Measurements from ENCODE around the gene VIPR2.

The VIPR2 gene

DNA sequence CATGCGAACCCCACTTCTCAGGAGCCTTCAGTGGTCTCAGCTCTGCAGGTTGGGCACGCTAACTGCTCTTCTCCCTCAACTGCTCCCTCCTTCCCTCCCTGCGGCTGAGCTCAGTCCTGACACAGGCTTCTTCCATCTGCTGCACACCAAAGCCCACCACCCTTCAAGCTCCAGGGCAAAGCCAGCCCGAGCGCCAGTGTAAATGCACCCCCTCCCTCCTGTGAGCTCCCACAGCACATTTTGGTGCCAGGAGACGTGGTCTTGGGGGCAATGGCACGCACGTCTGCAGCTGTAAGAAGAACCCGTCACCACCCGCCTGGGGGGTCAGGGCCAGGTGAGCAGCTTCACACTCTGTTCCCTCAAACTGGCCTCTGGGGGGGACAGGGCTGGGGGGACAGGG lies 15.9 kb downstream of the VIPR2 start:
- Histone ChIP-seq H3F3A (ENCODE audit: control insufficient read depth, insufficient read depth) (no peaks in the 10 kb centered on the region), H3K9me3 (ENCODE audit: control insufficient read depth, insufficient read depth, low read length) (no peaks in the 10 kb centered on the region), H3K27ac (ENCODE audit: low read depth, low read length) (no peak overlapping the region), H3K4me1 (ENCODE audit: control insufficient read depth, low read length) (no peaks in the 10 kb centered on the region), H3K4me3 (ENCODE audit: low read length) (no peak overlapping the region), H3K4me2 (ENCODE audit: low read length) (no peak overlapping the region), H3K9me2 (replicated peaks; ENCODE audit: control insufficient read depth, low read length) (no peaks in the 10 kb centered on the region), H3K27me3 (ENCODE audit: control insufficient read depth, low read length) (no peaks in the 10 kb centered on the region), H3K79me2 (ENCODE audit: control insufficient read depth, low read length) (no peaks in the 10 kb centered on the region), H3K36me3 (ENCODE audit: control insufficient read depth, low read length) (no peaks in the 10 kb centered on the region), H4K20me1 (ENCODE audit: control insufficient read depth, insufficient read depth, low read depth, low read length) (no peaks in the 10 kb centered on the region)
- TF ChIP-seq, protein P1, sequence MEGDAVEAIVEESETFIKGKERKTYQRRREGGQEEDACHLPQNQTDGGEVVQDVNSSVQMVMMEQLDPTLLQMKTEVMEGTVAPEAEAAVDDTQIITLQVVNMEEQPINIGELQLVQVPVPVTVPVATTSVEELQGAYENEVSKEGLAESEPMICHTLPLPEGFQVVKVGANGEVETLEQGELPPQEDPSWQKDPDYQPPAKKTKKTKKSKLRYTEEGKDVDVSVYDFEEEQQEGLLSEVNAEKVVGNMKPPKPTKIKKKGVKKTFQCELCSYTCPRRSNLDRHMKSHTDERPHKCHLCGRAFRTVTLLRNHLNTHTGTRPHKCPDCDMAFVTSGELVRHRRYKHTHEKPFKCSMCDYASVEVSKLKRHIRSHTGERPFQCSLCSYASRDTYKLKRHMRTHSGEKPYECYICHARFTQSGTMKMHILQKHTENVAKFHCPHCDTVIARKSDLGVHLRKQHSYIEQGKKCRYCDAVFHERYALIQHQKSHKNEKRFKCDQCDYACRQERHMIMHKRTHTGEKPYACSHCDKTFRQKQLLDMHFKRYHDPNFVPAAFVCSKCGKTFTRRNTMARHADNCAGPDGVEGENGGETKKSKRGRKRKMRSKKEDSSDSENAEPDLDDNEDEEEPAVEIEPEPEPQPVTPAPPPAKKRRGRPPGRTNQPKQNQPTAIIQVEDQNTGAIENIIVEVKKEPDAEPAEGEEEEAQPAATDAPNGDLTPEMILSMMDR (IDR thresholded peaks at IDR 0.05; ENCODE audit: low read depth, low read length, poor library complexity, severe bottlenecking), result no peak
- TF ChIP-seq EZH2phosphoT487 (IDR thresholded peaks at IDR 0.05; ENCODE audit: borderline replicate concordance, low read length), result no peak

- Histone ChIP-seq H3K79me2 (ENCODE audit: control insufficient read depth, low read length) (no peaks in the 10 kb centered on the region), H3K9me3 (ENCODE audit: control insufficient read depth, insufficient read depth, low read length) (no peaks in the 10 kb centered on the region)
Observed at GRCh38 chr7:159127691-159128642, 16.7 kb downstream of the VIPR2 start.

DNA sequence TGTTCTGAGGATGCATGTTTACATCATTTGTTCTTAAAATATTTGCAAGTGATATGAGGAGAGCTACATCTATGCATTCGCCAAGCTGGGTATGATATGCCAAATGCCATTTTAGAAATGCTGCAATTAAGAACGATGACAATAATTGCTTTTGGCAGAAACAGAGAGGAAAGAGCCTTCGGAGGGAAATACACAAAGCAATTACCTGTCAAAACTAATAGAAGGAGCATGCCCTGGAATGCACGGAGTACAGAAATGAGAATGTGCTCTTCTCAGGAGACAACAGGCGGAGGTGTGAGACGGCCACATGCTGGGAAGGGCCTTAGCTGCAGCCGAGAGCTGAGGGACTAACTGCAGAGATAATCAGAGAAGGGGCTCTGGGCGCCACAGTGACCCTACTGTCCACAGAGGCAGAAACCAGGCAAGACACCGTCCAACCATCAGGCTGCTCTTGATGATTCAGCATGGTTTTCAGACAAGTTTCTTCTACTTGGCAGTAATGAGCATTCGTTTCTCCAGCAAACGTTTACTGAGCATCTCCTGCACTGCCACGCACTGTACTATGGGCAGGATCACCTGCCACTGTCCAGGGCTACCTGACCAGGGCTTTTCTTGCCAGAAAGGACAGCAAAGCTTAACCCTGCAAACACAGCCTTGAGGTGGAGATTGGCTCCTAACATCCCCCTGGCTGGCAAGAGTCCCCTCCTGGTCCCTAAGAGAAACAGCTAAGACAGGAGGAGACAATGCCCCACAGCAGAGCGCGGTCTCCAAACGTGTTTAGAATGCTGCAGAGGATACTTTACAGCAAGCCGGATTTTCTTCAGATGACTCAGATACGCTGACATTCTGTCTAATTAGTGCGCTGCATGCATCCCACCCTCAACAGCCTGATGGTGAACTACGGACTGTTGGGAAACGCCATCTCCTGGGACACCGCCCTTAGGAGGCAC lies 18.1 kb downstream of the VIPR2 start:
- Histone ChIP-seq H3K4me1 (ENCODE audit: control insufficient read depth, low read length) (no peaks in the 10 kb centered on the region), H3K9me3 (ENCODE audit: control insufficient read depth, insufficient read depth, low read length) (no peaks in the 10 kb centered on the region), H3K27me3 (ENCODE audit: control insufficient read depth, low read length) (no peaks in the 10 kb centered on the region), H3K4me3 (ENCODE audit: low read length) (no peak overlapping the region), H3K36me3 (ENCODE audit: control insufficient read depth, low read length) (no peaks in the 10 kb centered on the region), H3K9me2 (replicated peaks; ENCODE audit: control insufficient read depth, low read length) (no peaks in the 10 kb centered on the region), H3K79me2 (ENCODE audit: control insufficient read depth, low read length) (no peaks in the 10 kb centered on the region), H4K20me1 (ENCODE audit: control insufficient read depth, insufficient read depth, low read depth, low read length) (no peaks in the 10 kb centered on the region), H3K4me2 (ENCODE audit: low read length) (no peak overlapping the region), H3F3A (ENCODE audit: control insufficient read depth, insufficient read depth) (no peaks in the 10 kb centered on the region), H3K27ac (ENCODE audit: low read depth, low read length) (no peak overlapping the region)
- TF ChIP-seq EZH2phosphoT487 (IDR thresholded peaks at IDR 0.05; ENCODE audit: borderline replicate concordance, low read length), result no peak
- TF ChIP-seq, protein P1 (IDR thresholded peaks at IDR 0.05; ENCODE audit: low read depth, low read length, poor library complexity, severe bottlenecking), result no peak

More at GRCh38 chr7:159127691-159128642, 16.7 kb downstream of the VIPR2 start:
- Histone ChIP-seq H3K36me3 (ENCODE audit: control insufficient read depth, low read length) (no peaks in the 10 kb centered on the region), H4K20me1 (ENCODE audit: control insufficient read depth, insufficient read depth, low read depth, low read length) (no peaks in the 10 kb centered on the region), H3F3A (ENCODE audit: control insufficient read depth, insufficient read depth) (no peaks in the 10 kb centered on the region), H3K4me2 (ENCODE audit: low read length) (no peak overlapping the region), H3K27me3 (ENCODE audit: control insufficient read depth, low read length) (no peaks in the 10 kb centered on the region), H3K9me2 (replicated peaks; ENCODE audit: control insufficient read depth, low read length) (no peaks in the 10 kb centered on the region), H3K27ac (ENCODE audit: low read depth, low read length) (no peak overlapping the region), H3K4me3 (ENCODE audit: low read length) (no peak overlapping the region), H3K4me1 (ENCODE audit: control insufficient read depth, low read length) (no peaks in the 10 kb centered on the region)
- TF ChIP-seq, protein P1 (IDR thresholded peaks at IDR 0.05; ENCODE audit: low read depth, low read length, poor library complexity, severe bottlenecking), result no peak
- no peak for TF ChIP-seq EZH2phosphoT487 (IDR thresholded peaks at IDR 0.05; ENCODE audit: borderline replicate concordance, low read length)
